CD4-positive, alpha-beta T cell (primary cell): ENCODE measurements around the gene FAM107B. TPM values are rescaled to one million over a fixed set of nuclear protein-coding genes. Genes with fewer than 3 reads are reported as not detected.

Experiments used
- ATAC-seq: fragments of 200-7000 bp; cut with Tn5 transposase; one replicate; pipeline ENCODE4 v1.10.0; 2022; ENCODE audit warnings: mild to moderate bottlenecking; ENCODE audit not compliant: poor library complexity
- CTCF ChIA-PET: fragments of 350-600 bp; sonication (Branson Sonifier 250); formaldehyde crosslinking; loops from one replicate; lab custom pipeline; 2021; ENCODE audit warnings: antibody characterized with exemption, inconsistent platforms; lab: Charles Lee
- POLR2A ChIA-PET: fragments of 350-600 bp; sonication (Branson Sonifier 250); formaldehyde crosslinking; loops from one replicate; lab custom pipeline; 2021; ENCODE audit warnings: antibody characterized with exemption, inconsistent platforms; lab: Charles Lee
- DNase-seq, 14 experiments: peaks; one replicate each; pipeline ENCODE4 v3.0.0-alpha.2; 2013 to 2020; ENCODE audit warnings: mixed read lengths in 2 of 14
- H3K27ac ChIP-seq, 2 donors: one replicate each; pipeline versions ENCODE4 v1.5.1 to v1.7.0; 2013; ENCODE audit warnings: low read length in 2 of 2, low read depth in 1 of 2, mild to moderate bottlenecking in 1 of 2
- H3K27me3 ChIP-seq, 2 experiments: 1 replicate in 1 of 2; 2 replicates in 1 of 2; pipeline versions ENCODE4 v1.6.1 to v1.7.0; 2013; ENCODE audit warnings: low read length in 2 of 2, control low read depth in 1 of 2, mild to moderate bottlenecking in 1 of 2, moderate library complexity in 1 of 2; ENCODE audit not compliant: insufficient read depth in 2 of 2, control insufficient read depth in 1 of 2
- H3K36me3 ChIP-seq: one replicate; pipeline ENCODE4 v1.6.1; 2013; ENCODE audit warnings: low read length, control low read depth; ENCODE audit not compliant: insufficient read depth
- H3K4me1 ChIP-seq: one replicate; pipeline ENCODE4 v1.6.1; 2013; ENCODE audit warnings: low read length, control low read depth; ENCODE audit not compliant: insufficient read depth
- H3K4me3 ChIP-seq: one replicate; pipeline ENCODE4 v1.5.1; 2013; ENCODE audit warnings: mild to moderate bottlenecking, low read length, moderate library complexity
- H3K9me3 ChIP-seq, 2 experiments: 1 replicate in 1 of 2; 2 replicates in 1 of 2; pipeline versions ENCODE4 v1.6.1 to v1.7.0; 2013; ENCODE audit warnings: low read length in 2 of 2, mild to moderate bottlenecking in 2 of 2, control low read depth in 1 of 2, moderate library complexity in 1 of 2; ENCODE audit not compliant: control insufficient read depth in 1 of 2, insufficient read depth in 1 of 2
- H3K27ac Mint-ChIP-seq: one replicate; pipeline ENCODE4 v1.8.0; 2020; ENCODE audit warnings: mixed read lengths
- H3K27me3 Mint-ChIP-seq: one replicate; pipeline ENCODE4 v1.8.0; 2021; ENCODE audit warnings: mixed read lengths
- H3K36me3 Mint-ChIP-seq: one replicate; pipeline ENCODE4 v1.8.0; 2021; ENCODE audit warnings: low read depth, mixed read lengths
- H3K4me1 Mint-ChIP-seq: one replicate; pipeline ENCODE4 v1.8.0; 2021; ENCODE audit warnings: low read depth, mixed read lengths
- H3K4me3 Mint-ChIP-seq: one replicate; pipeline ENCODE4 v1.8.0; 2020; ENCODE audit warnings: mild to moderate bottlenecking, mixed read lengths
- H3K9me3 Mint-ChIP-seq: one replicate; pipeline ENCODE4 v1.8.0; 2020; ENCODE audit warnings: mixed read lengths
- CTCF ChIP-seq: fragments of 200-600 bp; IDR thresholded peaks from one replicate; pipeline ENCODE4 v1.8.0; 2022; ENCODE audit warnings: antibody characterized with exemption, mild to moderate bottlenecking
- intact Hi-C, 2 experiments: fragments of 100-400 bp; cut with DNase I in 1 of 2; cut with micrococcal nuclease in 1 of 2; formaldehyde crosslinking; loops; one replicate each; pipeline versions ENCODE4 v1.15.1 to v1.9.0; 2023 to 2025; cut with DNase I, micrococcal nuclease
- total RNA-seq, 174 experiments: library from RNA in 2 of 174; stranded (reverse) in 2 of 174; gene quantifications; one replicate each; pipeline ENCODE4 v1.2.3 and lab custom pipeline; 2021 to 2026

Gene FAM107B
- total RNA-seq, 2 experiments from 2014 or later, result 261 to 262 TPM

GRCh38 chr10:14566498-14566897 lies 208.2 kb downstream of the FAM107B start:
- Mint-ChIP-seq H3K4me3 (peak overlapping the region; percentile 68), H3K36me3 (peaks cover 73% of the 10 kb centered on the region), H3K9me3 (no peaks in the 10 kb centered on the region), H3K27me3 (no peaks in the 10 kb centered on the region), H3K4me1 (peaks cover 98% of the 10 kb centered on the region), H3K27ac (peak overlapping the region; percentile 98)
- no peaks in the 10 kb centered on the region for H3K27me3 ChIP-seq
- ChIA-PET CTCF (no interaction called here), POLR2A (interaction anchor here (0.9 to 3.0 kb wide), 3 partner anchors 17 to 21 kb away, joined by 4 to 28 read pairs (median 6); no protein-coding TSS in a partner anchor)
- TF ChIP-seq CTCF, result no peak
- no peak overlapping the region for H3K4me3 ChIP-seq
- ATAC-seq, result no peak
- intact Hi-C loops, result loop anchor here in 1 of 2 experiments (5.0 kb wide), 1 partner anchor 36 kb away; no protein-coding TSS in a partner anchor
- peaks cover 35% of the 10 kb centered on the region for H3K36me3 ChIP-seq
- peaks cover 6 to 9% of the 10 kb centered on the region in 2 experiments for H3K9me3 ChIP-seq
- no peak for DNase-seq
- peak overlapping the region; percentile 25 to 82 for H3K27ac ChIP-seq
- peaks cover 76% of the 10 kb centered on the region for H3K4me1 ChIP-seq

GRCh38 chr10:14565199-14565598 lies 209.5 kb downstream of the FAM107B start:
- no peaks in the 10 kb centered on the region for H3K27me3 Mint-ChIP-seq
- H3K27ac ChIP-seq, result peak overlapping the region; percentile 80 to 82
- TF ChIP-seq CTCF, result no peak
- H3K36me3 ChIP-seq, result peaks cover 35% of the 10 kb centered on the region
- CTCF ChIA-PET, result interaction anchor here (1.1 to 1.9 kb wide), 7 partner anchors 9 to 277 kb away, joined by 3 to 7 read pairs (median 4); no protein-coding TSS in a partner anchor
- no peak overlapping the region for H3K4me3 ChIP-seq
- no peaks in the 10 kb centered on the region for H3K27me3 ChIP-seq
- peaks cover 81% of the 10 kb centered on the region for H3K4me1 ChIP-seq
- intact Hi-C loops, result loop anchor here (2.0 to 5.0 kb wide), 2 partner anchors 37 to 84 kb away; no protein-coding TSS in a partner anchor
- DNase-seq (peak in 1 of 14 experiments; percentile 37), ATAC-seq (no peak)
- H3K4me1 Mint-ChIP-seq, result peaks cover 98% of the 10 kb centered on the region
- H3K9me3 Mint-ChIP-seq, result no peaks in the 10 kb centered on the region
- H3K27ac Mint-ChIP-seq, result peak overlapping the region; percentile 98
- H3K4me3 Mint-ChIP-seq, result peak overlapping the region; percentile 87
- POLR2A ChIA-PET, result interaction anchor here (0.8 to 4.0 kb wide), 11 partner anchors 8 to 313 kb away, joined by 4 to 28 read pairs (median 6); partner anchors contain the start of genes CDNF, HSPA14, MSANTD7 and SUV39H2
- peaks cover 6 to 9% of the 10 kb centered on the region in 2 experiments for H3K9me3 ChIP-seq
- peaks cover 63% of the 10 kb centered on the region for H3K36me3 Mint-ChIP-seq

GRCh38 chr10:14564268-14564744 lies 210.4 kb downstream of the FAM107B start:
- H3K4me1 Mint-ChIP-seq, result peaks cover 97% of the 10 kb centered on the region
- H3K4me3 Mint-ChIP-seq, result peak overlapping the region; percentile 87
- peak; percentile 57 for ATAC-seq
- peak overlapping the region; percentile 32 for H3K4me3 ChIP-seq
- peaks cover 83% of the 10 kb centered on the region for H3K4me1 ChIP-seq
- POLR2A ChIA-PET, result interaction anchor here (0.6 to 4.0 kb wide), 14 partner anchors 9 to 379 kb away, joined by 3 to 28 read pairs (median 6); partner anchors contain the start of genes CDNF, HSPA14, MSANTD7 and SUV39H2
- no peaks in the 10 kb centered on the region for H3K9me3 Mint-ChIP-seq
- no peaks in the 10 kb centered on the region for H3K27me3 Mint-ChIP-seq
- TF ChIP-seq CTCF, result no peak
- peaks cover 6 to 9% of the 10 kb centered on the region in 2 experiments for H3K9me3 ChIP-seq
- peak overlapping the region; percentile 80 to 82 for H3K27ac ChIP-seq
- peak overlapping the region; percentile 98 for H3K27ac Mint-ChIP-seq
- no peaks in the 10 kb centered on the region for H3K27me3 ChIP-seq
- intact Hi-C loops, result loop anchor here in 1 of 2 experiments (1.0 to 2.0 kb wide), 2 partner anchors 8 to 84 kb away; no protein-coding TSS in a partner anchor
- peaks cover 35% of the 10 kb centered on the region for H3K36me3 ChIP-seq
- peak in 4 of 14 experiments; percentile 56 to 85 (median 78) for DNase-seq
- CTCF ChIA-PET, result interaction anchor here (0.6 to 1.9 kb wide), 11 partner anchors 8 to 278 kb away, joined by 3 to 7 read pairs (median 3); no protein-coding TSS in a partner anchor
- peaks cover 60% of the 10 kb centered on the region for H3K36me3 Mint-ChIP-seq
